Esophagus squamous epithelium (tissue), 5 donors: ENCODE results near the gene REEP2. TPM values are rescaled to one million over a fixed set of nuclear protein-coding genes. Genes with fewer than 3 reads are reported as not detected.

ENCODE experiments used
- DNase-seq: peaks from one replicate; lab custom pipeline; 2025; lab: John Stamatoyannopoulos, UW
- H3K27ac ChIP-seq, 4 donors: fragments of 200-600 bp; sonication (generic); one replicate each; pipeline ENCODE4 v1.5.1; 2016 to 2019; ENCODE audit warnings: mild to moderate bottlenecking in 1 of 4
- H3K27me3 ChIP-seq, 4 donors: fragments of 200-600 bp; sonication (generic); 1 replicate in 3 of 4; 2 replicates in 1 of 4; pipeline versions ENCODE4 v1.5.1 to v1.6.0; 2017 to 2021; ENCODE audit warnings: antibody characterized with exemption in 1 of 4
- H3K36me3 ChIP-seq, 3 donors: fragments of 200-600 bp; sonication (generic); one replicate each; pipeline ENCODE4 v1.5.1; 2016 to 2019
- H3K4me1 ChIP-seq, 3 donors: fragments of 200-600 bp; sonication (generic); one replicate each; pipeline ENCODE4 v1.5.1; 2017 to 2019
- H3K4me3 ChIP-seq, 4 donors: fragments of 200-600 bp; sonication (generic); 1 replicate in 3 of 4; 2 replicates in 1 of 4; pipeline ENCODE4 v1.5.1; 2016 to 2019; ENCODE audit warnings: mild to moderate bottlenecking in 2 of 4, moderate library complexity in 1 of 4
- H3K9me3 ChIP-seq, 3 donors: fragments of 200-600 bp; sonication (generic); one replicate each; pipeline ENCODE4 v1.5.1; 2016 to 2019
- CTCF ChIP-seq, 6 experiments: fragments of 450-650 bp in 4 of 6; fragments of 200-600 bp in 2 of 6; sonication (generic) in 2 of 6; IDR thresholded peaks; one replicate each; pipeline ENCODE4 v1.5.1; 2016 to 2019; ENCODE audit warnings: antibody characterized with exemption in 6 of 6, mild to moderate bottlenecking in 4 of 6, moderate library complexity in 4 of 6
- POLR2A ChIP-seq, 4 donors: fragments of 450-650 bp; IDR thresholded peaks; one replicate each; pipeline ENCODE4 v1.6.1; 2017; ENCODE audit warnings: antibody characterized with exemption in 4 of 4, mild to moderate bottlenecking in 4 of 4, moderate library complexity in 3 of 4
- WGBS, 2 donors: methylation state at CpG; one replicate each; pipeline ENCODE4 v1.1.5; 2018; 5-methylcytosine and 5-hydroxymethylcytosine counted together
- intact Hi-C: fragments of 100-400 bp; cut with DNase I; formaldehyde crosslinking; loops from one replicate; pipeline ENCODE4 v1.15.0; 2022
- total RNA-seq, 4 donors: library from RNA; depleted of rRNA; stranded (reverse); fragments of >200 nt; gene quantifications; one replicate each; pipeline ENCODE4 v1.1.0, GENCODE V29; 2016
- donor health status: DM: yes; HTN: yes; CAD: no.

The REEP2 gene
- total RNA-seq, 4 donors from 2014 or later, result 0.11 to 3.8 (median 0.20) TPM

- Histone ChIP-seq H3K4me1 (peaks cover 9 to 22% (median 14%) of the 10 kb centered on the region in 3 donors), H3K27me3 (no peaks in the 10 kb centered on the region), H3K36me3 (peaks cover 0 to 43% (median 26%) of the 10 kb centered on the region in 3 donors), H3K4me3 (peak overlapping the region; percentile 27 to 67 (median 45)), H3K9me3 (no peaks in the 10 kb centered on the region), H3K27ac (no peak overlapping the region)
- no peak for DNase-seq
- 68 to 80% methylated on average over 10 of the region's 11 CpGs for WGBS, 2 donors
- TF ChIP-seq CTCF (IDR thresholded peaks at IDR 0.05) (no peak), POLR2A (IDR thresholded peaks at IDR 0.05) (no peak)
- intact Hi-C loops, result no loop called here
Measured at GRCh38 chr5:138438003-138438723, 694 bp upstream of the REEP2 start.

- TF ChIP-seq CTCF (IDR thresholded peaks at IDR 0.05) (no peak), POLR2A (IDR thresholded peaks at IDR 0.05) (no peak)
- intact Hi-C loops, result no loop called here
- DNase-seq, result no peak
- Histone ChIP-seq H3K36me3 (peaks cover 0 to 28% (median 15%) of the 10 kb centered on the region in 3 donors), H3K27ac (peak overlapping the region in 3 of 4 donors; percentile 6 to 53 (median 52)), H3K9me3 (no peaks in the 10 kb centered on the region), H3K4me1 (peaks cover 9 to 22% (median 14%) of the 10 kb centered on the region in 3 donors), H3K27me3 (no peaks in the 10 kb centered on the region), H3K4me3 (peak overlapping the region; percentile 27 to 67 (median 45))
- WGBS, 2 donors, result 0 to 39% methylated on average over 1 to 14 of the region's 20 CpGs
Measured at GRCh38 chr5:138439477-138440158, 761 bp downstream of the REEP2 start.

- peak overlapping the region in 2 of 4 donors; percentile 52 to 53 for H3K27ac ChIP-seq
- peak overlapping the region in 1 of 4 donors; percentile 67 for H3K4me3 ChIP-seq
- H3K27me3 ChIP-seq, result no peaks in the 10 kb centered on the region
- intact Hi-C loops, result no loop called here
- H3K4me1 ChIP-seq, result peaks cover 9 to 22% (median 14%) of the 10 kb centered on the region in 3 donors
- H3K9me3 ChIP-seq, result no peaks in the 10 kb centered on the region
- no peak for TF ChIP-seq POLR2A (IDR thresholded peaks at IDR 0.05)
- peaks cover 0 to 20% (median 7%) of the 10 kb centered on the region in 3 donors for H3K36me3 ChIP-seq
- no peak for DNase-seq
- WGBS, 2 donors, result 55 to 80% methylated on average over 7 to 12 of the region's 17 CpGs
Measured at GRCh38 chr5:138440159-138441073, 1.6 kb downstream of the REEP2 start.

DNA sequence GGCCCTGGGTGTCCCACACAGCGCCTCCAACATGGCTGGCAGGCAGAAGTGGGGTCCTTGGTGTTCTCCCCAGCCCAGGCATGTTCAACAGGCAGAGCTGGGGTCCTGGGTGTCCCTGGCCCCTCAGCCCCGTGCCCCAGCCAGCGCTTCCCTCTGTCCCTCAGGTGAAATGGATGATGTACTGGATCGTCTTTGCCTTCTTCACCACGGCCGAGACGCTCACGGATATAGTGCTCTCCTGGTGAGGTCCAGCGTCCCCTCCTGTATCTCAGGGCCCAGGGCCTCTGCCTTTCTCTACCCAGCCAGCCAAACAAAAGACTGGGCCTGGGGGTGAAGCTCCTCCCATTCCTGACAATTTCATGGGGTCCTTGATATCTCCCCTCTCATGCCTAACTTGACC is 2.4 kb downstream of the REEP2 start:
- DNase-seq, result no peak
- TF ChIP-seq CTCF (IDR thresholded peaks at IDR 0.05), result no peak
- TF ChIP-seq POLR2A (IDR thresholded peaks at IDR 0.05), result no peak

GRCh38 chr5:138444078-138444773 is 5.4 kb downstream of the REEP2 start:
- Histone ChIP-seq H3K4me1 (peaks cover 3 to 11% (median 8%) of the 10 kb centered on the region in 3 donors), H3K36me3 (no peaks in the 10 kb centered on the region), H3K4me3 (no peak overlapping the region), H3K27me3 (no peaks in the 10 kb centered on the region), H3K27ac (no peak overlapping the region), H3K9me3 (no peaks in the 10 kb centered on the region)
- intact Hi-C loops, result no loop called here
- no peak for DNase-seq
- TF ChIP-seq CTCF (IDR thresholded peaks at IDR 0.05) (no peak), POLR2A (IDR thresholded peaks at IDR 0.05) (no peak)
- 80 to 96% methylated on average over 2 to 9 of the region's 13 CpGs for WGBS, 2 donors

More for the DNA sequence above, 2.4 kb downstream of the REEP2 start:
- no peak overlapping the region for H3K4me3 ChIP-seq
- peaks cover 9 to 22% (median 14%) of the 10 kb centered on the region in 3 donors for H3K4me1 ChIP-seq
- no peaks in the 10 kb centered on the region for H3K27me3 ChIP-seq
- peaks cover 0 to 12% (median 0%) of the 10 kb centered on the region in 3 donors for H3K36me3 ChIP-seq
- H3K9me3 ChIP-seq, result no peaks in the 10 kb centered on the region
- 95% methylated on average over 8 of the region's 9 CpGs; no CpG with 5 or more reads in 1 of the 2 donors for WGBS, 2 donors
- no peak overlapping the region for H3K27ac ChIP-seq
- intact Hi-C loops, result no loop called here
